Transverse colon (tissue), 3 donors: ENCODE results near the gene KCNAB2.

Experiments
- CTCF ChIP-seq, 5 experiments: fragments of 200-600 bp in 3 of 5; fragments of 450-650 bp in 2 of 5; sonication (generic) in 3 of 5; IDR thresholded peaks; 1 replicate in 2 of 5; 2 replicates in 3 of 5; pipeline ENCODE4 v1.5.1; 2016 to 2017; ENCODE audit warnings: antibody characterized with exemption in 5 of 5, inconsistent platforms in 3 of 5, mild to moderate bottlenecking in 2 of 5, moderate library complexity in 1 of 5
- EP300 ChIP-seq: sonication (generic); formaldehyde crosslinking; IDR thresholded peaks from one replicate; pipeline ENCODE4 v1.6.1; 2017; ENCODE audit warnings: antibody characterized with exemption, low read depth
- POLR2A ChIP-seq: fragments of 450-650 bp; IDR thresholded peaks from one replicate; pipeline ENCODE4 v1.6.1; 2016; ENCODE audit warnings: antibody characterized with exemption, mild to moderate bottlenecking, moderate library complexity

- TF ChIP-seq CTCF (IDR thresholded peaks at IDR 0.05) (no peak), EP300 (no peak), POLR2A (no peak)
Observed at GRCh38 chr1:6097824-6098223, 52.1 kb downstream of the KCNAB2 start.
